Spleen (tissue), 11 donors: ENCODE measurements around the gene FOXP1. TPM values are rescaled to one million over a fixed set of nuclear protein-coding genes. Genes with fewer than 3 reads are reported as not detected.

Source experiments
- DNase-seq: peaks from one replicate; pipeline ENCODE4 v3.0.0-alpha.2; 2020
- H3K27ac ChIP-seq, 8 donors: fragments of 200-600 bp; sonication (generic) in 7 of 8; 1 replicate in 4 of 8; 2 replicates in 4 of 8; pipeline versions ENCODE4 v1.5.0 to v1.8.0; 2016 to 2021; ENCODE audit warnings: inconsistent platforms in 4 of 8, mild to moderate bottlenecking in 4 of 8, moderate library complexity in 1 of 8
- H3K27me3 ChIP-seq, 7 donors: fragments of 200-600 bp; sonication (generic) in 6 of 7; replicated peaks in 1 of 7; 1 replicate in 4 of 7; 2 replicates in 3 of 7; pipeline versions ENCODE4 v1.5.0 to v1.8.0; 2016 to 2021; ENCODE audit warnings: inconsistent platforms in 3 of 7, mild to moderate bottlenecking in 1 of 7
- H3K36me3 ChIP-seq, 6 donors: fragments of 200-600 bp; sonication (generic) in 5 of 6; 1 replicate in 4 of 6; 2 replicates in 2 of 6; pipeline versions ENCODE4 v1.5.0 to v1.8.0; 2016 to 2021; ENCODE audit warnings: inconsistent platforms in 2 of 6
- H3K4me1 ChIP-seq, 6 donors: fragments of 200-600 bp; sonication (generic) in 5 of 6; 1 replicate in 3 of 6; 2 replicates in 3 of 6; pipeline versions ENCODE4 v1.5.0 to v1.8.0; 2016 to 2021; ENCODE audit warnings: inconsistent platforms in 3 of 6
- H3K4me3 ChIP-seq, 8 donors: fragments of 200-600 bp; sonication (generic) in 7 of 8; 1 replicate in 4 of 8; 2 replicates in 4 of 8; pipeline versions ENCODE4 v1.5.0 to v1.8.0; 2016 to 2021; ENCODE audit warnings: inconsistent platforms in 4 of 8, mild to moderate bottlenecking in 4 of 8, moderate library complexity in 2 of 8
- H3K9me3 ChIP-seq, 8 donors: fragments of 200-600 bp; sonication (generic) in 7 of 8; 1 replicate in 4 of 8; 2 replicates in 4 of 8; pipeline versions ENCODE4 v1.5.0 to v1.8.0; 2016 to 2021; ENCODE audit warnings: inconsistent platforms in 4 of 8
- POLR2A ChIP-seq, 3 donors: fragments of 450-650 bp; IDR thresholded peaks; one replicate each; pipeline ENCODE4 v1.5.1; 2017; ENCODE audit warnings: antibody characterized with exemption in 3 of 3, mild to moderate bottlenecking in 1 of 3
- POLR2AphosphoS5 ChIP-seq, 3 donors: sonication (generic); formaldehyde crosslinking; IDR thresholded peaks; one replicate each; pipeline ENCODE4 v1.5.1; 2017; ENCODE audit warnings: antibody characterized with exemption in 3 of 3
- WGBS, 5 donors: extraction: QIAGEN DNeasy Blood & Tissue Kit in 3 of 5; methylation state at CpG; one replicate each; pipeline versions ENCODE4 v1.1.5 to v1.1.7; 2013 to 2018; 5-methylcytosine and 5-hydroxymethylcytosine counted together
- intact Hi-C: fragments of 100-400 bp; cut with DNase I; formaldehyde crosslinking; loops from one replicate; pipeline ENCODE4 v1.15.0; 2023; ENCODE audit warnings: low total_unique reads
- polyA plus RNA-seq, 3 donors: library from polyadenylated mRNA; stranded (reverse); fragments of 200-250 nt; gene quantifications; one replicate each; pipeline ENCODE4 v1.2.1, GENCODE V29; 2013
- total RNA-seq, 7 donors: library from RNA; depleted of rRNA in 3 of 7; stranded (reverse); fragments of >200 nt in 3 of 7; fragmentation: NEBNext Ultra II Directional in 4 of 7; extraction: Animal tissue kit (Norgen Biotek cat#: 25700) in 4 of 7; gene quantifications; one replicate each; pipeline versions ENCODE4 v1.1.0 to v1.2.1, GENCODE V29; 2016 to 2021
- TF ChIP-seq, protein P1 (sequence below), 11 experiments: fragments of 200-600 bp in 7 of 11; fragments of 450-650 bp in 4 of 11; sonication (generic) in 4 of 11; IDR thresholded peaks in 8 of 11; conservative IDR thresholded peaks in 3 of 11; 1 replicate in 7 of 11; 2 replicates in 4 of 11; pipeline versions ENCODE4 v1.4.0 to v1.8.0; 2016 to 2021; ENCODE audit warnings: antibody characterized with exemption in 11 of 11, inconsistent platforms in 4 of 11, mild to moderate bottlenecking in 1 of 11
- donor health status: healthy with polysubstance abuse.
- donor health status: DM: no; HTN: no; CAD: no; lungs with moderate emphysema.
- donor health status: DM: no; HTN: no; CAD: no.
- donor health status: Bipolar disorder and iron deficiency.
- donor health status: healthy.
- donor health status: DM: no; HTN: no; CAD: no.
- donor health status: DM: yes; HTN: yes; CAD: no.

Gene FOXP1
- total and polyA plus RNA-seq, 10 donors = 11.1 to 202 (median 153) TPM

DNA sequence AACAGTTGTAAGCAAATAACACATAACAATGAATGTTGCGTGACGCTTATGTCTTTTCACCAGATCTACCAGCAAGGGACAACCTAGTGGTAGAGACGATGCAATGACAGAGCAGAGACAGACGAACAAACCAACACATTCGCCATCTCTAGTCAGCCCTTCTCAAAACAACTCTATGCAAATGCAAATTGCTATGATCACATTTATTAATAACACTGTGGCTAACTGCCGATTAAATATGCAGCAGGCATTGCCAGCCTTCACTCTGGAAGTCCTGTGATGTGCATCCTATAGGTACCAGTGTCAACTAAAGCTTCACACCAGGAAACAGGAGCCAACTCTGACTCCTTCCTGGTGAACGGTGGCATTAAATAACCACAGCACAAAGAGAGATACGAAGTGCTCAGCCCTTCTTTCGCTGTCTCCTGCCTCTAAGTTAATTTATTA, 94.2 kb downstream of the FOXP1 start:
- TF ChIP-seq, protein P1, sequence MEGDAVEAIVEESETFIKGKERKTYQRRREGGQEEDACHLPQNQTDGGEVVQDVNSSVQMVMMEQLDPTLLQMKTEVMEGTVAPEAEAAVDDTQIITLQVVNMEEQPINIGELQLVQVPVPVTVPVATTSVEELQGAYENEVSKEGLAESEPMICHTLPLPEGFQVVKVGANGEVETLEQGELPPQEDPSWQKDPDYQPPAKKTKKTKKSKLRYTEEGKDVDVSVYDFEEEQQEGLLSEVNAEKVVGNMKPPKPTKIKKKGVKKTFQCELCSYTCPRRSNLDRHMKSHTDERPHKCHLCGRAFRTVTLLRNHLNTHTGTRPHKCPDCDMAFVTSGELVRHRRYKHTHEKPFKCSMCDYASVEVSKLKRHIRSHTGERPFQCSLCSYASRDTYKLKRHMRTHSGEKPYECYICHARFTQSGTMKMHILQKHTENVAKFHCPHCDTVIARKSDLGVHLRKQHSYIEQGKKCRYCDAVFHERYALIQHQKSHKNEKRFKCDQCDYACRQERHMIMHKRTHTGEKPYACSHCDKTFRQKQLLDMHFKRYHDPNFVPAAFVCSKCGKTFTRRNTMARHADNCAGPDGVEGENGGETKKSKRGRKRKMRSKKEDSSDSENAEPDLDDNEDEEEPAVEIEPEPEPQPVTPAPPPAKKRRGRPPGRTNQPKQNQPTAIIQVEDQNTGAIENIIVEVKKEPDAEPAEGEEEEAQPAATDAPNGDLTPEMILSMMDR (IDR thresholded peaks at IDR 0.05 in 8 of 11, conservative IDR thresholded peaks at IDR 0.05 in 3 of 11) = no peak
- TF ChIP-seq POLR2AphosphoS5 (IDR thresholded peaks at IDR 0.05) (no peak), POLR2A (IDR thresholded peaks at IDR 0.05) (no peak)
- no peak overlapping the region for H3K4me3 ChIP-seq
- H3K27me3 ChIP-seq = no peaks in the 10 kb centered on the region
- intact Hi-C loops = no loop called here
- H3K4me1 ChIP-seq = peaks cover 7 to 91% (median 36%) of the 10 kb centered on the region in 6 donors
- peaks cover 0 to 9% (median 0%) of the 10 kb centered on the region in 8 donors for H3K9me3 ChIP-seq
- H3K36me3 ChIP-seq = peaks cover 0 to 29% (median 0%) of the 10 kb centered on the region in 6 donors
- H3K27ac ChIP-seq = peak overlapping the region in 6 of 8 donors; percentile 3 to 75 (median 55)
- no peak for DNase-seq
- WGBS, 5 donors = 75 to 88% (median 83%) methylated on average over 9 of the region's 9 CpGs

- Histone ChIP-seq H3K36me3 (peaks cover 0 to 29% (median 0%) of the 10 kb centered on the region in 6 donors), H3K27me3 (no peaks in the 10 kb centered on the region), H3K9me3 (peaks cover 0 to 9% (median 0%) of the 10 kb centered on the region in 8 donors), H3K4me3 (no peak overlapping the region), H3K4me1 (peaks cover 7 to 91% (median 34%) of the 10 kb centered on the region in 6 donors), H3K27ac (peak overlapping the region in 6 of 8 donors; percentile 3 to 75 (median 55))
- intact Hi-C loops = no loop called here
- WGBS, 5 donors = 92 to 95% (median 93%) methylated on average over 9 of the region's 9 CpGs
- no peak for TF ChIP-seq POLR2A (IDR thresholded peaks at IDR 0.05)
- TF ChIP-seq, protein P1 (IDR thresholded peaks at IDR 0.05 in 8 of 11, conservative IDR thresholded peaks at IDR 0.05 in 3 of 11) = no peak
- TF ChIP-seq POLR2AphosphoS5 (IDR thresholded peaks at IDR 0.05) = no peak
- DNase-seq = no peak
Measured at GRCh38 chr3:71488882-71489281, 94.6 kb downstream of the FOXP1 start.

DNA sequence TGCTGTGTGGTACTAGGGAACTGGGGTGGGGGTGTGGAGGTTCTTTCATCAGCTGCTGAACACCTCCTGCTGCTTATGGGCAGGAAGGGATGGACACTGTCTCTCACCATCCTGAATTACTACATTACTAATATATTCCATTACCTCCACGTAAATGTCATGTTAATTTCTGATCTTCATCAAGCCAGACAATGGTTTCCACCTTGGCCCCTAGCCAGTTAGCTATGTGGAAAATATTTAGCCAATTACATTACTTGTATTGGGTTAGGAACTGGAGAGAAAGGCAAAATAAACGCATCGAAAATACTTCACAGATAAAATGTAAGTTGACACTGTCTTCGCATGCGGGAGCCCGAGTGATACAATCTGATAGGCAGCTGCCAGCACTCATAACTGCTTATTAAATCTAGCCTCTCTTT, 95.1 kb downstream of the FOXP1 start:
- peaks cover 0 to 9% (median 0%) of the 10 kb centered on the region in 8 donors for H3K9me3 ChIP-seq
- WGBS, 5 donors = 85 to 92% (median 89%) methylated on average over 6 of the region's 6 CpGs
- peak overlapping the region in 5 of 8 donors; percentile 12 to 75 (median 62) for H3K27ac ChIP-seq
- H3K4me1 ChIP-seq = peaks cover 7 to 91% (median 34%) of the 10 kb centered on the region in 6 donors
- DNase-seq = no peak
- H3K27me3 ChIP-seq = no peaks in the 10 kb centered on the region
- H3K36me3 ChIP-seq = peaks cover 0 to 29% (median 0%) of the 10 kb centered on the region in 6 donors
- no peak for TF ChIP-seq POLR2AphosphoS5 (IDR thresholded peaks at IDR 0.05)
- TF ChIP-seq, protein P1 (IDR thresholded peaks at IDR 0.05 in 8 of 11, conservative IDR thresholded peaks at IDR 0.05 in 3 of 11) = no peak
- no peak for TF ChIP-seq POLR2A (IDR thresholded peaks at IDR 0.05)
- intact Hi-C loops = no loop called here
- H3K4me3 ChIP-seq = no peak overlapping the region

- H3K9me3 ChIP-seq = peaks cover 0 to 9% (median 0%) of the 10 kb centered on the region in 8 donors
- no peak for DNase-seq
- peak overlapping the region; percentile 4 to 75 (median 48) for H3K27ac ChIP-seq
- H3K36me3 ChIP-seq = peaks cover 0 to 25% (median 0%) of the 10 kb centered on the region in 6 donors
- peaks cover 7 to 92% (median 34%) of the 10 kb centered on the region in 6 donors for H3K4me1 ChIP-seq
- peak overlapping the region in 1 of 8 donors; percentile 18 for H3K4me3 ChIP-seq
- intact Hi-C loops = no loop called here
- 45 to 75% (median 63%) methylated on average over 5 of the region's 5 CpGs for WGBS, 5 donors
- TF ChIP-seq POLR2AphosphoS5 (IDR thresholded peaks at IDR 0.05) (no peak), POLR2A (IDR thresholded peaks at IDR 0.05) (no peak)
- TF ChIP-seq, protein P1 (IDR thresholded peaks at IDR 0.05 in 8 of 11, conservative IDR thresholded peaks at IDR 0.05 in 3 of 11) = no peak
- no peaks in the 10 kb centered on the region for H3K27me3 ChIP-seq
Measured at GRCh38 chr3:71487418-71487817, 96.1 kb downstream of the FOXP1 start.
